A549 (cell line): ENCODE data around the gene PMIS2. TPM values are rescaled to one million over a fixed set of nuclear protein-coding genes. Genes with fewer than 3 reads are reported as not detected.
A peak's percentile ranks its signal among the peaks of the same experiment; 100 is the strongest.

ENCODE experiments used
- ATAC-seq, 2 experiments: fragments of 200-7000 bp in 1 of 2; fragments of >200 bp in 1 of 2; cut with Nextera tagmentation in 1 of 2; cut with Tn5 transposase in 1 of 2; 3 replicates each; pipeline versions ENCODE4 v1.8.0 to v1.9.1; 2018 to 2020; ENCODE audit warnings: mild to moderate bottlenecking in 1 of 2, moderate library complexity in 1 of 2
- CTCF ChIA-PET: fragments of 300-600 bp; sonication (Branson Sonifier 250); formaldehyde crosslinking; extraction: SDS; loops from one replicate; lab custom pipeline; 2021; ENCODE audit warnings: antibody characterized with exemption, inconsistent platforms; lab: Yijun Ruan, JAX
- POLR2A ChIA-PET: fragments of 350-600 bp; formaldehyde crosslinking; extraction: SDS; loops from one replicate; lab custom pipeline; 2021; ENCODE audit warnings: antibody characterized with exemption, inconsistent platforms; lab: Yijun Ruan, JAX
- DNase-seq, 2 experiments: peaks; one replicate each; pipeline versions ENCODE4 v3.0.0 to v3.0.0-alpha.2; 2011 to 2016; ENCODE audit warnings: low read depth in 1 of 2, low spot score in 1 of 2
- FAIRE-seq: peaks from 2 replicates; lab custom pipeline; 2011; peaks lifted over from hg19 to GRCh38; lab: Jason Lieb, UNC
- H3K27ac ChIP-seq, 2 experiments: fragments of >200 bp; sonication (Bioruptor Twin); formaldehyde crosslinking; 3 replicates each; pipeline ENCODE4 v1.5.1; 2016 to 2017
- H3K4me1 ChIP-seq: fragments of >200 bp; sonication (Bioruptor Twin); formaldehyde crosslinking; 3 replicates; pipeline ENCODE4 v1.6.1; 2016
- H3K4me2 ChIP-seq: fragments of >200 bp; sonication (Bioruptor Twin); formaldehyde crosslinking; 3 replicates; pipeline ENCODE4 v1.6.1; 2016
- H3K4me3 ChIP-seq: fragments of >200 bp; sonication (Bioruptor Twin); formaldehyde crosslinking; 3 replicates; pipeline ENCODE4 v1.5.1; 2016
- H3K9me3 ChIP-seq: fragments of >200 bp; sonication (Bioruptor Twin); formaldehyde crosslinking; 3 replicates; pipeline ENCODE4 v1.6.1; 2016
- CBX8 ChIP-seq: fragments of 200-600 bp; sonication (generic); IDR thresholded peaks from 2 replicates; pipeline ENCODE4 v1.6.1; 2016
- CEBPB ChIP-seq, 2 experiments: fragments of >200 bp in 1 of 2; sonication (Bioruptor Twin) in 1 of 2; formaldehyde crosslinking in 1 of 2; IDR thresholded peaks; 2 replicates each; pipeline ENCODE4 v1.6.1; 2012 to 2016
- FOSL2 ChIP-seq, 2 experiments: fragments of 450-650 bp in 1 of 2; fragments of >200 bp in 1 of 2; sonication (Bioruptor Twin) in 1 of 2; formaldehyde crosslinking; IDR thresholded peaks; 2 replicates each; pipeline versions ENCODE4 v1.5.0 to v1.6.1; 2016 to 2020; ENCODE audit warnings: mild to moderate bottlenecking in 1 of 2, moderate library complexity in 1 of 2
- GATA3 ChIP-seq: IDR thresholded peaks from 2 replicates; pipeline ENCODE4 v1.6.1; 2012; ENCODE audit warnings: borderline replicate concordance
- HOXA7 ChIP-seq: fragments of 250-450 bp; sonication (Bioruptor Pico); IDR thresholded peaks from 2 replicates; pipeline ENCODE4 v1.5.0; 2020; ENCODE audit warnings: mild to moderate bottlenecking, moderate library complexity
- MYC ChIP-seq: IDR thresholded peaks from 2 replicates; pipeline ENCODE4 v1.6.1; 2012; ENCODE audit warnings: mild to moderate bottlenecking, inconsistent platforms, low read length, improper control_type of control experiment, borderline replicate concordance
- NPAS2 ChIP-seq: fragments of 250-450 bp; sonication (Bioruptor Pico); IDR thresholded peaks from 2 replicates; pipeline ENCODE4 v1.8.0; 2022; ENCODE audit warnings: mild to moderate bottlenecking, moderate library complexity, borderline replicate concordance
- POLR2A ChIP-seq: IDR thresholded peaks from 2 replicates; pipeline ENCODE4 v1.6.1; 2012; ENCODE audit warnings: mild to moderate bottlenecking, low read length
- RARB ChIP-seq: fragments of 250-450 bp; sonication (Bioruptor Pico); IDR thresholded peaks from 2 replicates; pipeline ENCODE4 v1.8.0; 2021; ENCODE audit warnings: mild to moderate bottlenecking, moderate library complexity
- SMC3 ChIP-seq: fragments of >200 bp; sonication (Bioruptor Twin); formaldehyde crosslinking; IDR thresholded peaks from 3 replicates; pipeline ENCODE4 v1.6.1; 2018; ENCODE audit warnings: inconsistent platforms
- TP53 ChIP-seq: fragments of 250-450 bp; sonication (Bioruptor Pico); IDR thresholded peaks from 2 replicates; pipeline ENCODE4 v1.5.0; 2021; ENCODE audit warnings: mild to moderate bottlenecking, moderate library complexity
- ZNF302 ChIP-seq: fragments of 250-450 bp; sonication (Bioruptor Pico); IDR thresholded peaks from 2 replicates; pipeline ENCODE4 v1.9.0; 2021; ENCODE audit warnings: inconsistent platforms, mild to moderate bottlenecking, moderate library complexity
- WGBS: methylation state at CpG from one replicate; pipeline ENCODE4 v1.1.6; 2017; ENCODE audit errors: missing lambda C conversion rate; 5-methylcytosine and 5-hydroxymethylcytosine counted together
- polyA plus RNA-seq, 4 experiments: library from polyadenylated mRNA; depleted of rRNA in 3 of 4; stranded (reverse); fragments of >200 nt; fragmentation: RNase III in 1 of 4; extraction: RNeasy Plus Mini Kit Qiagen cat#74134 plus additional on column Dnase treatment in 1 of 4; gene quantifications; 2 replicates in 3 of 4; 3 replicates in 1 of 4; pipeline ENCODE4 v1.2.3, GENCODE V29; 2011 to 2017
- TF ChIP-seq, protein P1 (sequence below): IDR thresholded peaks from 2 replicates; pipeline ENCODE4 v1.6.1; 2012
- TF ChIP-seq, protein P2 (sequence below): IDR thresholded peaks from 2 replicates; pipeline ENCODE4 v1.6.1; 2012; ENCODE audit warnings: low read depth, borderline replicate concordance
- TF ChIP-seq, protein P3 (sequence below): fragments of 200-600 bp; sonication (generic); IDR thresholded peaks from 2 replicates; pipeline ENCODE4 v1.6.1; 2016; ENCODE audit warnings: antibody characterized with exemption, mild to moderate bottlenecking, moderate library complexity
- TF ChIP-seq, protein P4 (sequence below): fragments of 450-650 bp; IDR thresholded peaks from 2 replicates; pipeline ENCODE4 v1.6.1; 2014; ENCODE audit warnings: antibody characterized with exemption
- TF ChIP-seq, protein P5 (sequence below): IDR thresholded peaks from 2 replicates; pipeline ENCODE4 v1.6.1; 2012

The PMIS2 gene
- polyA plus RNA-seq, 2 of the 4 experiments (the other 2 are of a cell fraction) = not detected

DNA sequence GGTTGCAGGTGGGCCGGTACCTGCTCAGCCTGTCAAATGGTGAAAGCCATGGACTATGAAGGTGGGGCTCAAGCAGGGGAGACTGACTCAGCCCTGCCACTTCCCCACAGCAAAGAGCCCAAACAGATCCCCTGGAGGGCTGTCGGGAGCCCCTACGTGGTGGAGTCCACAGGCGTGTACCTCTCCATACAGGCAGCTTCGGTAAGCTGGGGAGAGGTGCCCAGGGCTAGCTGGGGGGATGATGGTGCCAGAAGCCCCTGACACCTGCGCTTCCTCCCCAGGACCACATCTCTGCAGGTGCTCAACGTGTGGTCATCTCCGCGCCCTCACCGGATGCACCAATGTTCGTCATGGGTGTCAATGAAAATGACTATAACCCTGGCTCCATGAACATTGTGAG is 43.8 kb upstream of the PMIS2 start:
- no peak for ATAC-seq
- Histone ChIP-seq H3K4me3 (no peak overlapping the region), H3K4me1 (peaks cover 14% of the 10 kb centered on the region), H3K9me3 (no peaks in the 10 kb centered on the region), H3K4me2 (no peak overlapping the region), H3K27ac (no peak overlapping the region)
- DNase-seq = no peak
- no peak for FAIRE-seq
- WGBS = 95% methylated on average over 11 of the region's 11 CpGs
- ChIA-PET POLR2A (no interaction called here), CTCF (interaction anchor here (1.0 to 2.4 kb wide), 4 partner anchors 14 to 389 kb away, joined by 3 to 12 read pairs (median 7); no protein-coding TSS in a partner anchor)
- no peak for TF ChIP-seq ZNF302
- peak; percentile 19; the same call in 1 of the 2 replicates for TF ChIP-seq POLR2A

DNA sequence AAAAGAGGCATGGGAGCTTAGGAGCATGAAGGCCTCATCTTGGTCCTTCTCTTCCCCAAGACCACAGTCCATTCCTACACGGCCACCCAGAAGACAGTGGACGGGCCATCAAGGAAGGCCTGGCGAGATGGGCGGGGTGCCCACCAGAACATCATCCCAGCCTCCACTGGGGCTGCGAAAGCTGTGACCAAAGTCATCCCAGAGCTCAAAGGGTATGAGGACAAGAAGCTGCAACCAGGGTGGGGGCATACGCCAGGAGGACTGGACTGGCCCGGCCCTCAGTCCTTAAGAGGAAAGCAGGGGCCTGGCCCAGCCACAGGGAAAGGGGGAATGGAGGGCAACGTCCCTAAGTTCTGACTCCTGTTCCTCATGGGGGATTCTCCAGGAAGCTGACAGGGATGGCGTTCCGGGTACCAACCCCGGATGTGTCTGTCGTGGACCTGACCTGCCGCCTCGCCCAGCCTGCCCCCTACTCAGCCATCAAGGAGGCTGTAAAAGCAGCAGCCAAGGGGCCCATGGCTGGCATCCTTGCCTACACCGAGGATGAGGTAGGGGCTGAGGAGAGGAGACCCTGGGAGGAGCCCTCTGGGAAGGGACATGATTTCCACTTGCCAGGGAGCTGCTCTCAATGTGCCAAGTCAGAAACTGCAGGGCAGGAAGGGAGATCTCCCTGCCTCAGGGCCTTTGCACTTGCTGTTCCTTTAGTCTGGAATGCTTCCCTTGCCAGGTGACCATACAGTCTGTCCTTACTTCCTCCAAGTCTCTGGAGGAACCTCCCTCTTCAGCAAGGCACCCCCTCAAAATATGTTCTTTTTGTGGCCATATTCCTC is 42.5 kb upstream of the PMIS2 start:
- Histone ChIP-seq H3K4me1 (peaks cover 14% of the 10 kb centered on the region), H3K9me3 (no peaks in the 10 kb centered on the region), H3K4me2 (peak overlapping the region; percentile 85), H3K27ac (peak overlapping the region in 1 of 2 experiments; percentile 93; a peak in 3 of 6 replicates), H3K4me3 (no peak overlapping the region)
- ChIA-PET POLR2A (interaction anchor here (0.9 kb wide), 1 partner anchor 14 kb away, joined by 3 read pairs; no protein-coding TSS in a partner anchor), CTCF (interaction anchor here (1.3 to 2.6 kb wide), 5 partner anchors 9 to 33 kb away, joined by 3 to 24 read pairs (median 7); partner anchors contain the start of gene DMKN)
- ATAC-seq (no peak), FAIRE-seq (no peak), DNase-seq (no peak)
- TF ChIP-seq NPAS2 (CRISPR knock-in tag) = no peak
- peak; percentile 19; the same call in 1 of the 2 replicates for TF ChIP-seq POLR2A
- WGBS = 95% methylated on average over 15 of the region's 15 CpGs

DNA sequence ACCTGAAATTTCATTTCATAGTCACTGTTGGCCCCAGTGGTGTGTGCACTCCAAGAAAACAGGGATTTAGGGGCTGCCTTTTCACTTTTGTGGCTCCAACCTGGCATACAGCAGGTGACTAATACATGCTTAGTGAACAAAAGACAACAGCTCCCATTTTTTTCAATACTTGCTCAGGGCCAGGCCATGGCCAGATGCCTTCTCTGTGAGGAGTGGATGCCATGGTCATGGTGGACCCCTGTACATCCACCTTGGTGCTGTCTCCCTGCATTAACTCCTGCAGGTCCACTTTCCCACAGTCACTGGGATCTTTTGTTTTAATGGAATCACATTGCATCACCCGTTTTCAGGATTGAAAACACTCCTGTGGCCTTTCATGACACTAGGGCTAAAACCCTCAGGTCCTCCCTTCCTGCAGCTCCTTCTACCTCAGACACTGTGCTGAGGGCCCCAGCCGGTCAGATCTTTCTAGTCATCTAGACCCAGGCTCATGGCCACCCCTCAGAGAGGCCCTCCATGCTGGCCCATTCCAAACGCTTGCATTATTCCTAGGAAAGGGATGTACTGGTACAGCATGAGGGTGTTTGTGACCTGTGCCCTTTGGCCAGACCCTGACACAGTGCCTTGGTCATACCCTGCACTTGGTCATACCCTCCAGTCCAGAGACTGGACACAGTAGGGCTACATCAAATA is 41.7 kb upstream of the PMIS2 start:
- no peak for FAIRE-seq
- CTCF ChIA-PET = interaction anchor here (0.8 to 2.6 kb wide), 5 partner anchors 10 to 36 kb away, joined by 3 to 24 read pairs (median 6); no protein-coding TSS in a partner anchor

DNA sequence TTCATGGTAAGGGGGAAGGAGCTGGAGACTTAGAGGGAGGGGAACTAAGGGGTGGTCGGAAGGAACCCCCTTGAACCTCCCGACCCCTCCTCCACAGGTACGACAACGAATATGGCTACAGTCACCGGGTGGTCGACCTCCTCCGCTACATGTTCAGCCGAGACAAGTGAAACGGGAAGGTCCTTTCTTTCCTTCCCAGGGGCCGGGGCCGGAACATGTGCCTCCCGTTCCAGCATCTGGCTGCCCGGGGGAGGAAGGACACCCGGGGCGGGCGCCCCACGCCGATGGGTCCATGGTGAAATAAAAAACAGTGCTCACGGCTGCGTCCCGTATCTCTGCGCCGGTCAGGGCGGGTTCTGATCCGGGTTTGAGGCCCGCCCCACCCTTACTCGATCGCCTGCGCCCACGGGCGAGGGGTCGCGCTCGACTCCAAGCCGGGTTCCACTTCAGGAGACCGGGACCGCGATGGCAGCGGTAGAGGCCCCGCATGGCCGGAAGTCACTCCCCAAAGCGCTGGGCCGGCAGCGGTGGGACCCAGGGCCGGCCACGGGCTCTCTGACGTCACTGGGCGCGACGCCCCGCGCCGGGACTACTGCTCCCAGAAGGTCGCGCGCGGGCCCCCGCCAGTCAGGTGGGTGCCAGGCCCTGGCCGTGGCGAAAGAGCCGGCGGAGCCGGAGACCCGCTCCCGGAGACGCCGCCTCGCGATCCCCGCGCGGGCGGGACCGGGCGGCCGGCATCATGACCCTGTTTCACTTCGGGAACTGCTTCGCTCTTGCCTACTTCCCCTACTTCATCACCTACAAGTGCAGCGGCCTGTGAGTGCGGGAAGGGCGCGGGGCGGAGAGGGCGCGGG is 40.7 kb upstream of the PMIS2 start, which contains the start of gene TMEM147:
TMEM147 (plus strand) TSS at position 626 of the 854 bp plus-strand sequence; CDS start at position 740, 114 bp downstream.
- WGBS = 1% methylated on average over 85 of the region's 85 CpGs
- H3K9me3 ChIP-seq = no peaks in the 10 kb centered on the region
- CTCF ChIA-PET = interaction anchor here (0.8 to 2.6 kb wide), 5 partner anchors 11 to 37 kb away, joined by 3 to 24 read pairs (median 6); no protein-coding TSS in a partner anchor
- POLR2A ChIA-PET = interaction anchor here (0.6 kb wide), 1 partner anchor 103 kb away, joined by 3 read pairs; the partner anchor contains the start of gene COX6B1
- H3K4me1 ChIP-seq = peaks cover 14% of the 10 kb centered on the region
- DNase-seq = peak; percentile 95 to 100
- peak within 1 kb of the TSS; percentile 86 for H3K4me3 ChIP-seq
- H3K4me2 ChIP-seq = peak within 1 kb of the TSS; percentile 85
- peak; percentile 88 to 95 for ATAC-seq
- FAIRE-seq = no peak
- peak within 1 kb of the TSS; percentile 88 to 93 for H3K27ac ChIP-seq
- TF ChIP-seq, protein P1, sequence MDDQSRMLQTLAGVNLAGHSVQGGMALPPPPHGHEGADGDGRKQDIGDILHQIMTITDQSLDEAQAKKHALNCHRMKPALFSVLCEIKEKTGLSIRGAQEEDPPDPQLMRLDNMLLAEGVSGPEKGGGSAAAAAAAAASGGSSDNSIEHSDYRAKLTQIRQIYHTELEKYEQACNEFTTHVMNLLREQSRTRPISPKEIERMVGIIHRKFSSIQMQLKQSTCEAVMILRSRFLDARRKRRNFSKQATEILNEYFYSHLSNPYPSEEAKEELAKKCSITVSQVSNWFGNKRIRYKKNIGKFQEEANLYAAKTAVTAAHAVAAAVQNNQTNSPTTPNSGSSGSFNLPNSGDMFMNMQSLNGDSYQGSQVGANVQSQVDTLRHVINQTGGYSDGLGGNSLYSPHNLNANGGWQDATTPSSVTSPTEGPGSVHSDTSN = peak; percentile 44; the same call in 1 of the 2 replicates
- TF ChIP-seq POLR2A = peak; percentile 95
- TF ChIP-seq, protein P2, sequence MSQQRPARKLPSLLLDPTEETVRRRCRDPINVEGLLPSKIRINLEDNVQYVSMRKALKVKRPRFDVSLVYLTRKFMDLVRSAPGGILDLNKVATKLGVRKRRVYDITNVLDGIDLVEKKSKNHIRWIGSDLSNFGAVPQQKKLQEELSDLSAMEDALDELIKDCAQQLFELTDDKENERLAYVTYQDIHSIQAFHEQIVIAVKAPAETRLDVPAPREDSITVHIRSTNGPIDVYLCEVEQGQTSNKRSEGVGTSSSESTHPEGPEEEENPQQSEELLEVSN = peak; percentile 68
- 0 out of 4 replicates have a peak, but pooled peaks of 1 of the 2 experiments have one; percentile 11 for TF ChIP-seq CEBPB (IDR thresholded peaks at IDR 0.05)
- TF ChIP-seq, protein P3, sequence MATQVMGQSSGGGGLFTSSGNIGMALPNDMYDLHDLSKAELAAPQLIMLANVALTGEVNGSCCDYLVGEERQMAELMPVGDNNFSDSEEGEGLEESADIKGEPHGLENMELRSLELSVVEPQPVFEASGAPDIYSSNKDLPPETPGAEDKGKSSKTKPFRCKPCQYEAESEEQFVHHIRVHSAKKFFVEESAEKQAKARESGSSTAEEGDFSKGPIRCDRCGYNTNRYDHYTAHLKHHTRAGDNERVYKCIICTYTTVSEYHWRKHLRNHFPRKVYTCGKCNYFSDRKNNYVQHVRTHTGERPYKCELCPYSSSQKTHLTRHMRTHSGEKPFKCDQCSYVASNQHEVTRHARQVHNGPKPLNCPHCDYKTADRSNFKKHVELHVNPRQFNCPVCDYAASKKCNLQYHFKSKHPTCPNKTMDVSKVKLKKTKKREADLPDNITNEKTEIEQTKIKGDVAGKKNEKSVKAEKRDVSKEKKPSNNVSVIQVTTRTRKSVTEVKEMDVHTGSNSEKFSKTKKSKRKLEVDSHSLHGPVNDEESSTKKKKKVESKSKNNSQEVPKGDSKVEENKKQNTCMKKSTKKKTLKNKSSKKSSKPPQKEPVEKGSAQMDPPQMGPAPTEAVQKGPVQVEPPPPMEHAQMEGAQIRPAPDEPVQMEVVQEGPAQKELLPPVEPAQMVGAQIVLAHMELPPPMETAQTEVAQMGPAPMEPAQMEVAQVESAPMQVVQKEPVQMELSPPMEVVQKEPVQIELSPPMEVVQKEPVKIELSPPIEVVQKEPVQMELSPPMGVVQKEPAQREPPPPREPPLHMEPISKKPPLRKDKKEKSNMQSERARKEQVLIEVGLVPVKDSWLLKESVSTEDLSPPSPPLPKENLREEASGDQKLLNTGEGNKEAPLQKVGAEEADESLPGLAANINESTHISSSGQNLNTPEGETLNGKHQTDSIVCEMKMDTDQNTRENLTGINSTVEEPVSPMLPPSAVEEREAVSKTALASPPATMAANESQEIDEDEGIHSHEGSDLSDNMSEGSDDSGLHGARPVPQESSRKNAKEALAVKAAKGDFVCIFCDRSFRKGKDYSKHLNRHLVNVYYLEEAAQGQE = peak; percentile 33; the same call in 1 of the 2 replicates
- no peak for TF ChIP-seq CBX8
- TF ChIP-seq GATA3 = no peak
- TF ChIP-seq, protein P4, sequence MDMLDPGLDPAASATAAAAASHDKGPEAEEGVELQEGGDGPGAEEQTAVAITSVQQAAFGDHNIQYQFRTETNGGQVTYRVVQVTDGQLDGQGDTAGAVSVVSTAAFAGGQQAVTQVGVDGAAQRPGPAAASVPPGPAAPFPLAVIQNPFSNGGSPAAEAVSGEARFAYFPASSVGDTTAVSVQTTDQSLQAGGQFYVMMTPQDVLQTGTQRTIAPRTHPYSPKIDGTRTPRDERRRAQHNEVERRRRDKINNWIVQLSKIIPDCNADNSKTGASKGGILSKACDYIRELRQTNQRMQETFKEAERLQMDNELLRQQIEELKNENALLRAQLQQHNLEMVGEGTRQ = peak; percentile 79
- TF ChIP-seq SMC3 = no peak; the same call in 2 of the 3 replicates
- TF ChIP-seq FOSL2 (IDR thresholded peaks at IDR 0.05) = no peak
- TF ChIP-seq FOSL2 (CRISPR knock-in tag; IDR thresholded peaks at IDR 0.05) = peak; percentile 54; the same call in 1 of the 2 replicates
- peak; percentile 88 for TF ChIP-seq MYC

More for the DNA sequence above, 41.7 kb upstream of the PMIS2 start:
- DNase-seq = no peak
- peak overlapping the region; percentile 86 for H3K4me3 ChIP-seq
- H3K9me3 ChIP-seq = no peaks in the 10 kb centered on the region
- peak overlapping the region; percentile 88 to 93 for H3K27ac ChIP-seq
- peaks cover 14% of the 10 kb centered on the region for H3K4me1 ChIP-seq
- WGBS = 76% methylated on average over 3 of the region's 3 CpGs
- ATAC-seq = no peak
- POLR2A ChIA-PET = interaction anchor here (0.6 to 0.9 kb wide), 2 partner anchors 14 to 104 kb away, joined by 3 read pairs; partner anchors contain the start of gene COX6B1
- peak overlapping the region; percentile 85 for H3K4me2 ChIP-seq
- TF ChIP-seq, protein P5, sequence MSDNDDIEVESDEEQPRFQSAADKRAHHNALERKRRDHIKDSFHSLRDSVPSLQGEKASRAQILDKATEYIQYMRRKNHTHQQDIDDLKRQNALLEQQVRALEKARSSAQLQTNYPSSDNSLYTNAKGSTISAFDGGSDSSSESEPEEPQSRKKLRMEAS = no peak
- TF ChIP-seq HOXA7 (CRISPR knock-in tag) = 0 out of 2 replicates have a peak, but pooled peaks have one; percentile 24
- no peak for TF ChIP-seq RARB (CRISPR knock-in tag)
- TF ChIP-seq TP53 (CRISPR knock-in tag) = 0 out of 2 replicates have a peak, but pooled peaks have one; percentile 72
